Panc1 (cell line): ENCODE measurements around the gene TTC28. TPM values are rescaled to one million over a fixed set of nuclear protein-coding genes. Genes with fewer than 3 reads are reported as not detected.

ENCODE experiments used
- ATAC-seq: fragments of 200-7000 bp; cut with Tn5 transposase; 2 replicates; pipeline ENCODE4 v1.9.1; 2020; ENCODE audit warnings: mild to moderate bottlenecking, moderate library complexity
- BruUV-seq: library from RNA; stranded (reverse); fragments of 400-500 nt; replicated peaks from 2 replicates; lab custom pipeline; 2021; lab: Mats Ljungman, UMichigan
- CTCF ChIA-PET: fragments of 300-600 bp; sonication (Branson Sonifier 250); formaldehyde crosslinking; loops from one replicate; lab custom pipeline; 2022; ENCODE audit warnings: antibody characterized with exemption; lab: Charles Lee
- POLR2A ChIA-PET: fragments of 300-600 bp; sonication (Branson Sonifier 250); formaldehyde crosslinking; loops from one replicate; lab custom pipeline; 2022; ENCODE audit warnings: antibody characterized with exemption; lab: Charles Lee
- DNase-seq: peaks from one replicate; pipeline ENCODE4 v3.0.0-alpha.2; 2010; ENCODE audit warnings: low read depth, low spot score
- H3K27ac ChIP-seq: 2 replicates; pipeline ENCODE4 v1.5.1; 2011; ENCODE audit warnings: mild to moderate bottlenecking, low read length, inconsistent platforms
- H3K27me3 ChIP-seq: fragments of 200-500 bp; sonication (Bioruptor generic); 2 replicates; pipeline ENCODE4 v1.6.0; 2014; ENCODE audit warnings: low read length, inconsistent platforms; ENCODE audit not compliant: control insufficient read depth, insufficient read depth
- H3K36me3 ChIP-seq: fragments of 200-500 bp; sonication (Bioruptor generic); 2 replicates; pipeline ENCODE4 v1.5.1; 2014; ENCODE audit warnings: inconsistent platforms, mild to moderate bottlenecking, low read length, moderate library complexity; ENCODE audit not compliant: control insufficient read depth, insufficient read depth
- H3K4me1 ChIP-seq: 2 replicates; pipeline ENCODE4 v1.5.1; 2011; ENCODE audit warnings: inconsistent platforms, mild to moderate bottlenecking, low read length, moderate library complexity; ENCODE audit not compliant: control insufficient read depth, insufficient read depth
- H3K4me3 ChIP-seq, 2 experiments: 2 replicates each; pipeline ENCODE4 v1.5.1; 2011 to 2012; ENCODE audit warnings: low read depth in 2 of 2, low read length in 2 of 2, mild to moderate bottlenecking in 2 of 2, inconsistent platforms in 1 of 2, moderate library complexity in 1 of 2
- H3K9me3 ChIP-seq: fragments of 200-500 bp; sonication (Bioruptor generic); 2 replicates; pipeline ENCODE4 v1.5.1; 2014; ENCODE audit warnings: low read depth, mild to moderate bottlenecking, inconsistent platforms, low read length, moderate library complexity; ENCODE audit not compliant: control insufficient read depth, insufficient read depth
- POLR2AphosphoS5 ChIP-seq: IDR thresholded peaks from 2 replicates; pipeline ENCODE4 v1.6.1; 2012; ENCODE audit warnings: mild to moderate bottlenecking, low read depth, low read length, moderate library complexity
- SIN3A ChIP-seq: IDR thresholded peaks from 2 replicates; pipeline ENCODE4 v1.6.1; 2012; ENCODE audit warnings: low read depth, mild to moderate bottlenecking, low read length, moderate library complexity, borderline replicate concordance; ENCODE audit not compliant: insufficient read depth
- TCF7L2 ChIP-seq: IDR thresholded peaks from 2 replicates; pipeline ENCODE4 v1.6.1; 2011; ENCODE audit warnings: mild to moderate bottlenecking, low read depth, low read length, inconsistent platforms
- in situ Hi-C: cut with HindIII; loops from 2 replicates; pipeline ENCODE4 v1.10.0; 2016; ENCODE audit warnings: low sequenced_read_pairs, low pct_unique_long_range_greater_than_20kb
- intact Hi-C: fragments of 100-400 bp; cut with micrococcal nuclease; formaldehyde crosslinking; loops from one replicate; pipeline ENCODE4 v1.10.0; 2022; ENCODE audit not compliant: unreplicated experiment
- total RNA-seq: library from RNA; stranded (reverse); gene quantifications from one replicate; pipeline ENCODE4 v1.2.1, GENCODE V29; 2021; ENCODE audit not compliant: unreplicated experiment
- TF ChIP-seq, protein P1 (sequence below): fragments of 450-650 bp; IDR thresholded peaks from 2 replicates; pipeline ENCODE4 v1.5.1; 2017; ENCODE audit warnings: mild to moderate bottlenecking
- TF ChIP-seq, protein P2 (sequence below), 2 experiments: IDR thresholded peaks; 2 replicates each; pipeline ENCODE4 v1.6.1; 2011 to 2012; ENCODE audit warnings: low read depth in 2 of 2, control low read depth in 1 of 2, low read length in 1 of 2, mild to moderate bottlenecking in 1 of 2, moderate library complexity in 1 of 2; ENCODE audit not compliant: insufficient read depth in 1 of 2

TTC28 gene
- total RNA-seq, 1 experiment from 2014 or later = 24.8 TPM

DNA sequence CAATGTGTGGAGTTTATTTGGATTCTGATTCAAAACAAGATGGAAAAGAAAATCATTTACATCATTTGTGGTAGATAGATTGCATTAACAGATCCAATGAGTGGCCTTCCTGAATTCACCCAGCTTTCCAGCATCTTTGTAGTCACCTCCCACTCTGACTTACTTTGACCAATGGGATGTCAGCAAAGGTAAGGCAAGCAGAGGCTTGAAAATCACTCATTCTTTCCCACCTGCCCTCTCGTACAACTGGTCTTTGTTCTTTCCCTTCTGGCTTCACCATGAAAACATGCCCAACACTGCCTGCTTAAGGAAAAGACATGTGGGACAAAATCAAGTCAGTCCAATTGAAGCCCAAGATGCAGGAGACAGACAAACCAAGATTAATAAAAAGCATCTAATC, 202.1 kb downstream of the TTC28 start:
- ChIA-PET POLR2A (no interaction called here), CTCF (no interaction called here)
- Histone ChIP-seq H3K36me3 (no peaks in the 10 kb centered on the region), H3K27ac (no peak overlapping the region), H3K4me3 (no peak overlapping the region), H3K4me1 (no peaks in the 10 kb centered on the region), H3K27me3 (no peaks in the 10 kb centered on the region), H3K9me3 (no peaks in the 10 kb centered on the region)
- BruUV-seq = no TSS peak
- in situ Hi-C loops = no loop called here
- TF ChIP-seq SIN3A = no peak
- TF ChIP-seq, protein P1, sequence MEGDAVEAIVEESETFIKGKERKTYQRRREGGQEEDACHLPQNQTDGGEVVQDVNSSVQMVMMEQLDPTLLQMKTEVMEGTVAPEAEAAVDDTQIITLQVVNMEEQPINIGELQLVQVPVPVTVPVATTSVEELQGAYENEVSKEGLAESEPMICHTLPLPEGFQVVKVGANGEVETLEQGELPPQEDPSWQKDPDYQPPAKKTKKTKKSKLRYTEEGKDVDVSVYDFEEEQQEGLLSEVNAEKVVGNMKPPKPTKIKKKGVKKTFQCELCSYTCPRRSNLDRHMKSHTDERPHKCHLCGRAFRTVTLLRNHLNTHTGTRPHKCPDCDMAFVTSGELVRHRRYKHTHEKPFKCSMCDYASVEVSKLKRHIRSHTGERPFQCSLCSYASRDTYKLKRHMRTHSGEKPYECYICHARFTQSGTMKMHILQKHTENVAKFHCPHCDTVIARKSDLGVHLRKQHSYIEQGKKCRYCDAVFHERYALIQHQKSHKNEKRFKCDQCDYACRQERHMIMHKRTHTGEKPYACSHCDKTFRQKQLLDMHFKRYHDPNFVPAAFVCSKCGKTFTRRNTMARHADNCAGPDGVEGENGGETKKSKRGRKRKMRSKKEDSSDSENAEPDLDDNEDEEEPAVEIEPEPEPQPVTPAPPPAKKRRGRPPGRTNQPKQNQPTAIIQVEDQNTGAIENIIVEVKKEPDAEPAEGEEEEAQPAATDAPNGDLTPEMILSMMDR = no peak
- TF ChIP-seq, protein P2, sequence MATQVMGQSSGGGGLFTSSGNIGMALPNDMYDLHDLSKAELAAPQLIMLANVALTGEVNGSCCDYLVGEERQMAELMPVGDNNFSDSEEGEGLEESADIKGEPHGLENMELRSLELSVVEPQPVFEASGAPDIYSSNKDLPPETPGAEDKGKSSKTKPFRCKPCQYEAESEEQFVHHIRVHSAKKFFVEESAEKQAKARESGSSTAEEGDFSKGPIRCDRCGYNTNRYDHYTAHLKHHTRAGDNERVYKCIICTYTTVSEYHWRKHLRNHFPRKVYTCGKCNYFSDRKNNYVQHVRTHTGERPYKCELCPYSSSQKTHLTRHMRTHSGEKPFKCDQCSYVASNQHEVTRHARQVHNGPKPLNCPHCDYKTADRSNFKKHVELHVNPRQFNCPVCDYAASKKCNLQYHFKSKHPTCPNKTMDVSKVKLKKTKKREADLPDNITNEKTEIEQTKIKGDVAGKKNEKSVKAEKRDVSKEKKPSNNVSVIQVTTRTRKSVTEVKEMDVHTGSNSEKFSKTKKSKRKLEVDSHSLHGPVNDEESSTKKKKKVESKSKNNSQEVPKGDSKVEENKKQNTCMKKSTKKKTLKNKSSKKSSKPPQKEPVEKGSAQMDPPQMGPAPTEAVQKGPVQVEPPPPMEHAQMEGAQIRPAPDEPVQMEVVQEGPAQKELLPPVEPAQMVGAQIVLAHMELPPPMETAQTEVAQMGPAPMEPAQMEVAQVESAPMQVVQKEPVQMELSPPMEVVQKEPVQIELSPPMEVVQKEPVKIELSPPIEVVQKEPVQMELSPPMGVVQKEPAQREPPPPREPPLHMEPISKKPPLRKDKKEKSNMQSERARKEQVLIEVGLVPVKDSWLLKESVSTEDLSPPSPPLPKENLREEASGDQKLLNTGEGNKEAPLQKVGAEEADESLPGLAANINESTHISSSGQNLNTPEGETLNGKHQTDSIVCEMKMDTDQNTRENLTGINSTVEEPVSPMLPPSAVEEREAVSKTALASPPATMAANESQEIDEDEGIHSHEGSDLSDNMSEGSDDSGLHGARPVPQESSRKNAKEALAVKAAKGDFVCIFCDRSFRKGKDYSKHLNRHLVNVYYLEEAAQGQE (IDR thresholded peaks at IDR 0.05; ENCODE audit: insufficient read depth in 1 of 2, low read depth in 2 of 2, low read length in 1 of 2) = no peak
- no peak for TF ChIP-seq TCF7L2
- TF ChIP-seq POLR2AphosphoS5 = no peak
- no peak for ATAC-seq
- intact Hi-C loops = no loop called here
- no peak for DNase-seq

DNA sequence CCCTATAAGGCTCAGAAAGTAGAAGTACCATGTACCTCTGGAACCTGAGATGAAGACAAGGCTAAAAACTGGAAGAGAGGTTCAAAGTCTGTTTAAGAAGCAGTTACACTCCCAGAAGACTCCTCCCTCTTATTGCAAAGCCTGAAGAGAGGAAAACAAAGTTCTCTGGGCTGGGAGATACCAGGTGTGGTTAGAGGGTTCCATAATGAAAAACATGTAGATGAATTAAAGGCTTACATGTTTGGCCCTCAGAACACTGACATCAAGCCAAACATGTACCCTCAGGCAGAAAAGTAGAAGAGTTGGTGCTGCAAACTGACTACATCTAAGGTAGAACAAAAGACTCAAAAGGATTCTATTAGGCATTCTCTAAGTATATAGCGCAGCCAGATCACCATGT, 205.3 kb downstream of the TTC28 start:
- Histone ChIP-seq H3K27ac (no peak overlapping the region), H3K9me3 (no peaks in the 10 kb centered on the region), H3K4me1 (no peaks in the 10 kb centered on the region), H3K36me3 (no peaks in the 10 kb centered on the region), H3K27me3 (no peaks in the 10 kb centered on the region), H3K4me3 (no peak overlapping the region)
- ChIA-PET CTCF (no interaction called here), POLR2A (no interaction called here)
- DNase-seq (no peak), ATAC-seq (no peak)
- intact Hi-C loops (no loop called here), in situ Hi-C loops (no loop called here)
- TF ChIP-seq SIN3A (no peak), POLR2AphosphoS5 (no peak), TCF7L2 (no peak)
- TF ChIP-seq, protein P1 = no peak
- TF ChIP-seq, protein P2 (IDR thresholded peaks at IDR 0.05; ENCODE audit: insufficient read depth in 1 of 2, low read depth in 2 of 2, low read length in 1 of 2) = no peak
- no TSS peak for BruUV-seq
